ENCODE data around the gene ZAP70.

The ZAP70 gene

DNA sequence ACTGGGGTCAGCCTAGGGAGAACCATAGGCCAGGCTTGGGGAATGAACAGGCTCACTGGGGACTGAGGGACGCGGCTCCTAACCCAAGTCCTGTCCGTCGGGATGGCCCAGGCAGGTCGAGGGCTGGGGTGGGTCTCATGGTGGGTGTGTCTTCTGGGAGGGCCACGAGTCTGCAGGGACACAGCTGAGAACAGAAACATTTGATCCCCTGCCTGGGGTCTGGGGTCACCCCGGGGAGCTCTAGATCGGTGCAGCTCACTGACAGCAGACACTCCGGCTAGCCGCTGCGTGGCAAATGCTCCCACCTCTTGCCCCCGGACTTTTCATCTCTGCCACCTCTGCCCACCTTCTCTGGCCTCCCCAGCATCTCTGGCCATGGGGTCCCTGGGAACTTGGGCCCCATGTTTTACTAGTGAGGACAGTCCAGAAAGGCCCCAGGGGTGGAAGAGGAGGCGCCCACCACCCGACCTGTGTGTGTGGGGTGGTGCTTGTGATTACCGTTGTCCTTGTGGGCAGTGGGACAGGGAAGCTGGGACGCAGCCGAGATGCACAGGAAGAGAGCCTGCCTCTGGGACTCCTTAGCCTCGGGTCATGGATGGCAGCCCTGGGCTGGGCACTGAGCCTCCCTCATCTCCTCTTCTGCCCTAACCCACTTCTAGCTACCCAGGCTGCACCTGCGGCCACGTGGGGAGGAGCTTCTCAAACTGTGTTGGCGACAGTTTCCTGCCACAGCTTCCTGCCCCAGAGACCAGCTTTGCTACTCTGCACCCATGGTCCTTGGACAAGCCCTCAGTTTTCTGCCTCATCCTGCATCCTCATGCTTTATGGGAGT, 4.9 kb downstream of the ZAP70 start:
- peak overlapping the region in 8 of 10 experiments; percentile 10 to 51 (median 40); a peak in 15 of 20 replicates for H3K4me3 ChIP-seq
- H3K4me2 ChIP-seq = peak overlapping the region; percentile 80 to 98 (median 92)
- H3K27ac ChIP-seq = peak overlapping the region in 10 of 11 experiments; percentile 16 to 99 (median 95); a peak in 19 of 22 replicates
- TF ChIP-seq Cebpa-rat (IDR thresholded peaks at IDR 0.05) = no peak
- H3K9me3 ChIP-seq (replicated peaks in 1 of 11) = peaks cover 0 to 7% (median 0%) of the 10 kb centered on the region in 11 experiments; a peak in 3 of 22 replicates
- H3K9ac ChIP-seq = peak overlapping the region; percentile 18 to 95 (median 72); a peak in 20 of 22 replicates
- H3K27me3 ChIP-seq = no peaks in the 10 kb centered on the region
- peaks cover 0 to 26% (median 0%) of the 10 kb centered on the region in 11 experiments; a peak in 7 of 22 replicates for H3K36me3 ChIP-seq
- H4K20me1 ChIP-seq = no peaks in the 10 kb centered on the region
- peaks cover 36 to 100% (median 96%) of the 10 kb centered on the region in 10 experiments for H3K4me1 ChIP-seq

DNA sequence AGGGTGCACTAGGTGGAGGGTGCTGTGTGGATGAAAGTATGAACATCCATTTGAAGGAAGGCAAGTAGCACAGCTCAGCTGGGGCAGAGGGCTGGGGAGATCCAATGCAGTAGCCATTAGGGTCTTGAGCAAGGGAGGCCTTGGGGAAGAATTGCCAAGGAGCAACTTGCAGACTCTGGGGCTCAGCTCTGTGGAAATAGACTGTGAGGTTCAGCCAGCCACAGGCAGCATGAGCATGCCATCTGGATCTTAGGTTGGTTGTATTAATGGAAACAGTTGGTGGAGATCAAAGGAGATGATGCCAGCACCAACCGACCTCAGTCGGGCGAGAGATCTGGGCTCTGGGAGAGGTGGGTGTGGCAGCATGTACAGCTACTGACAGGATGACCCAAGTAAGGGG, 5.6 kb downstream of the ZAP70 start:
- Histone ChIP-seq H3K36me3 (peaks cover 0 to 33% (median 4%) of the 10 kb centered on the region in 11 experiments; a peak in 16 of 22 replicates), H4K20me1 (no peaks in the 10 kb centered on the region), H3K27me3 (no peaks in the 10 kb centered on the region), H3K27ac (peak overlapping the region in 8 of 11 experiments; percentile 77 to 99 (median 95); a peak in 18 of 22 replicates), H3K4me1 (peaks cover 29 to 100% (median 96%) of the 10 kb centered on the region in 10 experiments), H3K9me3 (replicated peaks in 1 of 11) (peaks cover 0 to 10% (median 0%) of the 10 kb centered on the region in 11 experiments; a peak in 3 of 22 replicates), H3K4me2 (peak overlapping the region; percentile 80 to 98 (median 92)), H3K9ac (peak overlapping the region in 9 of 11 experiments; percentile 6 to 95 (median 89); a peak in 18 of 22 replicates), H3K4me3 (peak overlapping the region in 8 of 10 experiments; percentile 10 to 51 (median 40); a peak in 13 of 20 replicates)
- peak in 4 of 11 experiments; percentile 58 to 95 (median 69); a peak in 8 of 22 replicates for TF ChIP-seq Cebpa-rat (IDR thresholded peaks at IDR 0.05)

DNA sequence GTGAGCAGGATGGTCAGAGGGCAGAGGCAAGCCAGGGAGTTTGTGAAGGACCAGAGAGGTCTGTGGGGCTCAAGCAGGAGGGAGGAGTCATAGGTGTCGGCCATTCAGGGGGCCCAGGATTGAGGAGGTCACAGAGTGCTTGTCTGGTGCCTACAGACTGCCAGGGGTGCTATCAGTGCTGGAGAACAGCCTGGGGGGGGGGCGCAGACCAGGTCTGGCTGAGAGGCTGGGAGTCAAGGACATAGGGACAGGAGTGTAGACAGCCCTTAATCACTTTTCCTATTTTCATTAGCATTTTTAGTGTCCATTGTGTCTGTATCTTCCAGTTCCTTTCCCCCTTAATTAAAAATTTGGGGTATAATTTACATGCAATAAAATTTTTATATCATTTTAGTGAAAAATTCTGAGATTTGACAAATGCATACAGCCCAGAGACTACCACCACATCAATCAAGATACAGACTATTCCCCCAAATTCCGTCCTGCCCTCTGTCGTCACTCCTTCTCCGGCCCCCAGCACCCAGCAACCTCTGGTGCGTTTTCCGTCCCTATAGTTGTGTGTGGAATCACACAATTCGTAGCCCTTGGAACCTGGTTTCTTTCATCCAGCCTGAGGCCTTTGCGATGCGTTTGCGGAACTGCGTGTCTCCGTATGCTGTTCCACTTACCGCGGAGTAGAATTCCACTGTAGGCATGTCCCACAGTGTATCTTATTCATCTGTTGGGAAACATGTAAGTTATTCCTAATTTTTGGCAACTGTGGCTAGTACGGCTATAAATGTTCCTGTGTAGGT, 6.2 kb downstream of the ZAP70 start:
- Histone ChIP-seq H4K20me1 (no peaks in the 10 kb centered on the region), H3K27me3 (no peaks in the 10 kb centered on the region), H3K9ac (peak overlapping the region in 9 of 11 experiments; percentile 6 to 95 (median 89); a peak in 18 of 22 replicates), H3K36me3 (peaks cover 0 to 39% (median 10%) of the 10 kb centered on the region in 11 experiments; a peak in 16 of 22 replicates), H3K9me3 (replicated peaks in 1 of 11) (peaks cover 0 to 15% (median 0%) of the 10 kb centered on the region in 11 experiments; a peak in 3 of 22 replicates), H3K4me2 (peak overlapping the region; percentile 80 to 98 (median 92)), H3K4me3 (peak overlapping the region in 7 of 10 experiments; percentile 30 to 51 (median 40); a peak in 12 of 20 replicates), H3K27ac (peak overlapping the region in 8 of 11 experiments; percentile 77 to 99 (median 95); a peak in 18 of 22 replicates), H3K4me1 (peaks cover 25 to 100% (median 96%) of the 10 kb centered on the region in 10 experiments)
- TF ChIP-seq Cebpa-rat (IDR thresholded peaks at IDR 0.05) = no peak

DNA sequence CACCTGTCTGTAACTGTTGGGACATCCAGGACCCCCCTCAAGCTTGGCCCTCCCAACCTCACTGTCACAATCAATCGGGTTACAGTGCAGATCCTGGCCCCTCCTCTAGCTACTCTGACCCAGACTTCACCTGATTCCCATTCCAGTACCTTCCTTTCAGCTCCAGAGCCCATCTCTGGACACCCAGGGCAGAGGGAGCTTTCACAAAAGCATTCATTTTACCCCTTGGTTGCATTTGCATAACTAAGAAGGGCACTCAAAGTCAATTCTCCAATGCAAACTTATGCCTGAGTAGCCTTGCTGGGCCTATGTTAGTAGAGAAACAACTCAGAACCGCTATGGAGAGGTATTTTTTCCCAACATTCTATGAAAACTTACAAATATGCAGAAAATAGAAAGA, 7.4 kb downstream of the ZAP70 start:
- Histone ChIP-seq H4K20me1 (no peaks in the 10 kb centered on the region), H3K9ac (peak overlapping the region in 5 of 11 experiments; percentile 69 to 95 (median 89); a peak in 8 of 22 replicates), H3K9me3 (replicated peaks in 1 of 11) (peaks cover 0 to 15% (median 0%) of the 10 kb centered on the region in 11 experiments; a peak in 3 of 22 replicates), H3K27me3 (no peaks in the 10 kb centered on the region), H3K4me2 (peak overlapping the region in 9 of 11 experiments; percentile 88 to 98 (median 93); a peak in 16 of 22 replicates), H3K4me1 (peaks cover 31 to 100% (median 96%) of the 10 kb centered on the region in 10 experiments), H3K4me3 (no peak overlapping the region), H3K27ac (peak overlapping the region in 8 of 11 experiments; percentile 77 to 99 (median 95); a peak in 15 of 22 replicates), H3K36me3 (peaks cover 0 to 50% (median 12%) of the 10 kb centered on the region in 11 experiments; a peak in 16 of 22 replicates)
- TF ChIP-seq Cebpa-rat (IDR thresholded peaks at IDR 0.05) = no peak

DNA sequence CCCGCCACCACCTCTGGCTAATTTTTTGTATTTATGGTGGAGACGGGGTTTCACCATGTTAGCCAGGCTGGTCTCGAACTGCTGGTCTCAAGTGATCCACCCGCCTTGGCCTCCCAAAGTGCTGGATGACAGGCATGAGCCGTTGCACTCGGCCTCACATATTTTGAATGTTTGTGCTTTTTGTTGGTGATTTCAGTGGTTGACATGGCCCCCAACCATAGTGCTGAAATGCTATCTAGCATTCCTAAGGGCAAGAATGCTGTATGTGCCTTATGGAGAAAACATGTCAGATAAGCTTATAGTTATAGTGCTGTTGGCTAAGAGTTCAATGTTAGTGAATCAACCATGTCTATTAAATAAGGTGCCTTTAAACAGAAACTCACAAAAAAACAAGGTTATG, 8.9 kb downstream of the ZAP70 start:
- peak overlapping the region in 4 of 11 experiments; percentile 89 to 98 (median 97); a peak in 8 of 22 replicates for H3K4me2 ChIP-seq
- H3K9ac ChIP-seq = peak overlapping the region in 1 of 11 experiments; percentile 12; a peak in 1 of 22 replicates
- H3K36me3 ChIP-seq = peaks cover 0 to 58% (median 12%) of the 10 kb centered on the region in 11 experiments; a peak in 16 of 22 replicates
- no peak for TF ChIP-seq Cebpa-rat (IDR thresholded peaks at IDR 0.05)
- H3K27ac ChIP-seq = peak overlapping the region in 5 of 11 experiments; percentile 9 to 98 (median 39); a peak in 7 of 22 replicates
- no peaks in the 10 kb centered on the region for H3K27me3 ChIP-seq
- no peak overlapping the region for H3K4me3 ChIP-seq
- H3K9me3 ChIP-seq (replicated peaks in 1 of 11) = peaks cover 0 to 15% (median 0%) of the 10 kb centered on the region in 11 experiments; a peak in 3 of 22 replicates
- no peaks in the 10 kb centered on the region for H4K20me1 ChIP-seq
- peaks cover 46 to 100% (median 96%) of the 10 kb centered on the region in 10 experiments for H3K4me1 ChIP-seq

DNA sequence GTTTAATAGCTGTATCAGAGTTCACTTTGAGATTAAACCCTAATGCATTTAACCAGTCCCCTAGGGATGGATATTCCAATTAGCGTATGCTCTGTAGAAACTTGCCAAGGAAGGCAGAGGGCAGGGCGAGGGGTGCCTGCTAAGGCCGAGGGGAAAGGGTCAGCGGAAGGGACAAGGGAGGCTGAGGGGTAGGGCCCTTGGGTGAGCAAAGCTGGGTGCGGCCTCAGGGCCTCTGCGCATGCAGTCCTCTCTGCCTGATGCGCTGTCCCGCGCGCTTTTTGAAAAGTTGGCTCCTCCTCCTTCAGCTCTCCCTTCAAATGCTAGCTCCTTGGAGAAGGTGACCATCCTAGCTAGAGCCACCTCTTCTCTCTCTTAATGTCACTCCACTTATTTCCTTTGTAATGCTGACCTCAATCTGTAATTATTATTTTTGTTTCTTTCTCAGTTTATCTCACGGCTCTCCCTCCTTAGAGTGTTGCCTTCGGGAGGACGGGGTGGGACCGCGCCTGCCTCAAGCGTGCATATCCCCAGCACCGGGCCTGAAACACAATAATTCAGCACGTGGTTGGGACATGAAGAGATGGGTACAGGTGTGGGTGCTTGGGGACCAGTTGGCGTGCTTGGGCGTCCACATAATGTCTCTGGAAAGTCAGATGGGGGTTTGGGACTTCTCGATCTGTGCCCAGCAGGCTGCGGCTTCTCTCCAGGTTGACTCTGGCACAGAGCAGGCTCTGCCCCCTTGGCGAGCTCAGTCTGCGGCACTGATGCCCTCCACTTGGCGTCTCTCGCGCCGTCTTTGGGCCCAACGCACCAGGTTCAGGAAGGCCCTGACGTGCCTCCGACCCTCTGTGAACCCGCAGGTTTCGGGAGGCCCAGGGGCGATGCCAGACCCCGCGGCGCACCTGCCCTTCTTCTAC, 10.0 kb downstream of the ZAP70 start:
- peak overlapping the region in 5 of 11 experiments; percentile 73 to 98 (median 85); a peak in 11 of 22 replicates for H3K27ac ChIP-seq
- H3K4me2 ChIP-seq = peak overlapping the region in 6 of 11 experiments; percentile 72 to 97 (median 87); a peak in 10 of 22 replicates
- H3K9me3 ChIP-seq (replicated peaks in 1 of 11) = peaks cover 0 to 15% (median 0%) of the 10 kb centered on the region in 11 experiments; a peak in 3 of 22 replicates
- H3K9ac ChIP-seq = peak overlapping the region in 3 of 11 experiments; percentile 14 to 30 (median 16); a peak in 3 of 22 replicates
- H3K4me3 ChIP-seq = no peak overlapping the region
- H3K4me1 ChIP-seq = peaks cover 46 to 100% (median 96%) of the 10 kb centered on the region in 10 experiments
- H3K36me3 ChIP-seq = peaks cover 0 to 60% (median 12%) of the 10 kb centered on the region in 11 experiments; a peak in 16 of 22 replicates
- TF ChIP-seq Cebpa-rat (IDR thresholded peaks at IDR 0.05) = no peak
- no peaks in the 10 kb centered on the region for H4K20me1 ChIP-seq
- no peaks in the 10 kb centered on the region for H3K27me3 ChIP-seq

DNA sequence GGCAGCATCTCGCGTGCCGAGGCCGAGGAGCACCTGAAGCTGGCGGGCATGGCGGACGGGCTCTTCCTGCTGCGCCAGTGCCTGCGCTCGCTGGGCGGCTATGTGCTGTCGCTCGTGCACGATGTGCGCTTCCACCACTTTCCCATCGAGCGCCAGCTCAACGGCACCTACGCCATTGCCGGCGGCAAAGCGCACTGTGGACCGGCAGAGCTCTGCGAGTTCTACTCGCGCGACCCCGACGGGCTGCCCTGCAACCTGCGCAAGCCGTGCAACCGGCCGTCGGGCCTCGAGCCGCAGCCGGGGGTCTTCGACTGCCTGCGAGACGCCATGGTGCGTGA, 10.7 kb downstream of the ZAP70 start:
- Histone ChIP-seq H3K9ac (peak overlapping the region in 2 of 11 experiments; percentile 78; a peak in 3 of 22 replicates), H3K27ac (peak overlapping the region in 6 of 11 experiments; percentile 71 to 98 (median 84); a peak in 11 of 22 replicates), H3K9me3 (replicated peaks in 1 of 11) (peaks cover 0 to 15% (median 0%) of the 10 kb centered on the region in 11 experiments; a peak in 3 of 22 replicates), H3K4me1 (peaks cover 44 to 100% (median 96%) of the 10 kb centered on the region in 10 experiments), H3K36me3 (peaks cover 0 to 62% (median 12%) of the 10 kb centered on the region in 11 experiments; a peak in 16 of 22 replicates), H3K4me3 (no peak overlapping the region), H3K27me3 (no peaks in the 10 kb centered on the region), H3K4me2 (peak overlapping the region in 8 of 11 experiments; percentile 72 to 97 (median 84); a peak in 14 of 22 replicates), H4K20me1 (no peaks in the 10 kb centered on the region)
- no peak for TF ChIP-seq Cebpa-rat (IDR thresholded peaks at IDR 0.05)

Data from BLaER1 treated with 17β-estradiol and CSF1 and Interleukin-3, amounts not matched to agents 10 nM and 100 nM (cell line).